Neuronal stem cell (in vitro differentiated cells): Measurements from ENCODE around the gene ITPA.

Experiments used
- DNase-seq: peaks from one replicate; pipeline ENCODE4 v3.0.0-alpha.2; 2013; ENCODE audit warnings: low spot score
- H2AFZ ChIP-seq: one replicate; pipeline ENCODE4 v1.6.1; 2013; ENCODE audit warnings: mild to moderate bottlenecking, low read length, inconsistent platforms
- H2AK5ac ChIP-seq: 2 replicates; pipeline ENCODE4 v1.6.1; 2013; ENCODE audit warnings: low read depth, mild to moderate bottlenecking, inconsistent platforms, low read length, moderate library complexity, mixed read lengths
- H2BK120ac ChIP-seq: 2 replicates; pipeline ENCODE4 v1.6.1; 2013; ENCODE audit warnings: low read depth, mild to moderate bottlenecking, inconsistent platforms, low read length, moderate library complexity, mixed read lengths
- H2BK12ac ChIP-seq: one replicate; pipeline ENCODE4 v1.6.1; 2013; ENCODE audit warnings: low read length, inconsistent platforms
- H2BK15ac ChIP-seq: 2 replicates; pipeline ENCODE4 v1.6.1; 2013; ENCODE audit warnings: mild to moderate bottlenecking, low read length, inconsistent platforms, mixed read lengths
- H2BK5ac ChIP-seq: one replicate; pipeline ENCODE4 v1.6.1; 2013; ENCODE audit warnings: inconsistent platforms, mild to moderate bottlenecking, low read length, moderate library complexity
- H3K14ac ChIP-seq: one replicate; pipeline ENCODE4 v1.6.1; 2013; ENCODE audit warnings: low read length, inconsistent platforms
- H3K18ac ChIP-seq: 2 replicates; pipeline ENCODE4 v1.6.1; 2013; ENCODE audit warnings: low read length, inconsistent platforms
- H3K23ac ChIP-seq: 2 replicates; pipeline ENCODE4 v1.6.1; 2013; ENCODE audit warnings: low read depth, mild to moderate bottlenecking, mixed read lengths, low read length, inconsistent platforms; ENCODE audit not compliant: poor library complexity
- H3K27ac ChIP-seq: replicated peaks from 3 replicates; pipeline ENCODE4 v1.5.1; 2013; ENCODE audit warnings: low read length, inconsistent platforms
- H3K27me3 ChIP-seq, 3 experiments: 2 replicates each; pipeline ENCODE4 v1.6.1; 2013; ENCODE audit warnings: low read length in 3 of 3, mild to moderate bottlenecking in 2 of 3, inconsistent platforms in 1 of 3, low read depth in 1 of 3, mixed read lengths in 1 of 3, moderate library complexity in 1 of 3; ENCODE audit not compliant: control insufficient read depth in 3 of 3, insufficient read depth in 3 of 3
- H3K36me3 ChIP-seq, 2 donors: replicated peaks in 1 of 2; 2 replicates each; pipeline ENCODE4 v1.6.1; 2013; ENCODE audit warnings: low read length in 2 of 2; ENCODE audit not compliant: control insufficient read depth in 2 of 2, insufficient read depth in 2 of 2
- H3K4ac ChIP-seq: 2 replicates; pipeline ENCODE4 v1.6.1; 2013; ENCODE audit warnings: inconsistent platforms, mild to moderate bottlenecking, low read length, moderate library complexity
- H3K4me1 ChIP-seq, 2 donors: 1 replicate in 1 of 2; 2 replicates in 1 of 2; pipeline ENCODE4 v1.6.1; 2013; ENCODE audit warnings: low read length in 2 of 2, low read depth in 1 of 2; ENCODE audit not compliant: control insufficient read depth in 2 of 2, insufficient read depth in 1 of 2
- H3K4me2 ChIP-seq: one replicate; pipeline ENCODE4 v1.6.1; 2013; ENCODE audit warnings: mild to moderate bottlenecking, low read length, inconsistent platforms; ENCODE audit not compliant: insufficient read depth, poor library complexity, severe bottlenecking
- H3K4me3 ChIP-seq, 2 donors: 2 replicates each; pipeline ENCODE4 v1.5.1; 2013; ENCODE audit warnings: low read length in 2 of 2, mild to moderate bottlenecking in 2 of 2, inconsistent platforms in 1 of 2, moderate library complexity in 1 of 2
- H3K79me1 ChIP-seq: one replicate; pipeline ENCODE4 v1.6.1; 2013; ENCODE audit warnings: low read depth, mild to moderate bottlenecking, inconsistent platforms, low read length, moderate library complexity
- H3K9ac ChIP-seq: one replicate; pipeline ENCODE4 v1.6.1; 2013; ENCODE audit warnings: mild to moderate bottlenecking, low read depth, low read length, inconsistent platforms; ENCODE audit not compliant: poor library complexity
- H3K9me3 ChIP-seq, 2 donors: replicated peaks in 1 of 2; 2 replicates each; pipeline versions ENCODE3 to v1.6.1; 2013; ENCODE audit warnings: low read length in 2 of 2, mild to moderate bottlenecking in 2 of 2, inconsistent platforms in 1 of 2, low read depth in 1 of 2, mixed read lengths in 1 of 2, moderate library complexity in 1 of 2; ENCODE audit not compliant: control insufficient read depth in 2 of 2, insufficient read depth in 1 of 2
- H4K8ac ChIP-seq: one replicate; pipeline ENCODE4 v1.6.1; 2013; ENCODE audit warnings: low read depth, mild to moderate bottlenecking, inconsistent platforms, low read length, moderate library complexity
- H4K91ac ChIP-seq: one replicate; pipeline ENCODE4 v1.6.1; 2013; ENCODE audit warnings: low read length, low read depth, mild to moderate bottlenecking, inconsistent platforms; ENCODE audit not compliant: poor library complexity
- WGBS, 2 donors: extraction: QIAGEN DNeasy Blood & Tissue Kit; methylation state at CpG; one replicate each; pipeline ENCODE4 v1.1.7; 2013; ENCODE audit warnings: missing lambda C conversion rate in 2 of 2, mixed read lengths in 1 of 2; ENCODE audit not compliant: insufficient read length in 2 of 2, insufficient replicate concordance in 1 of 2; ENCODE audit errors: extremely low coverage in 2 of 2; 5-methylcytosine and 5-hydroxymethylcytosine counted together

Gene ITPA

GRCh38 chr20:3227936-3228749, 18.8 kb downstream of the ITPA start:
- Histone ChIP-seq H2BK120ac (no peak overlapping the region), H3K27ac (no peak overlapping the region), H2BK15ac (no peak overlapping the region), H4K8ac (no peak overlapping the region), H3K79me1 (peaks cover 4% of the 10 kb centered on the region), H2BK5ac (no peak overlapping the region), H4K91ac (no peak overlapping the region), H2BK12ac (no peak overlapping the region), H2AFZ (no peak overlapping the region), H3K27me3 (no peaks in the 10 kb centered on the region), H3K9me3 (no peaks in the 10 kb centered on the region), H3K4me2 (no peak overlapping the region), H3K4ac (no peak overlapping the region), H3K4me3 (no peak overlapping the region), H3K4me1 (no peaks in the 10 kb centered on the region), H3K36me3 (peaks cover 3 to 13% of the 10 kb centered on the region in 2 donors), H3K23ac (no peak overlapping the region), H3K18ac (peak overlapping the region; percentile 8), H3K14ac (no peak overlapping the region), H3K9ac (peak overlapping the region; percentile 38), H2AK5ac (no peak overlapping the region)
- no peak for DNase-seq
- no CpG with 5 or more reads among the region's 42 CpGs for WGBS, 2 donors

GRCh38 chr20:3228750-3229032, 19.4 kb downstream of the ITPA start:
- H3K9ac ChIP-seq = no peak overlapping the region
- no peak overlapping the region for H3K27ac ChIP-seq
- no peak overlapping the region for H2BK5ac ChIP-seq
- peaks cover 3 to 9% of the 10 kb centered on the region in 2 donors for H3K36me3 ChIP-seq
- no peak overlapping the region for H4K8ac ChIP-seq
- no peaks in the 10 kb centered on the region for H3K9me3 ChIP-seq
- H3K4me3 ChIP-seq = no peak overlapping the region
- no peak overlapping the region for H2BK12ac ChIP-seq
- H3K14ac ChIP-seq = no peak overlapping the region
- no peaks in the 10 kb centered on the region for H3K4me1 ChIP-seq
- H2BK120ac ChIP-seq = no peak overlapping the region
- no peak overlapping the region for H3K18ac ChIP-seq
- H3K27me3 ChIP-seq = no peaks in the 10 kb centered on the region
- H3K23ac ChIP-seq = no peak overlapping the region
- WGBS, 2 donors = no CpG with 5 or more reads among the region's 11 CpGs
- H3K4me2 ChIP-seq = no peak overlapping the region
- no peak overlapping the region for H3K4ac ChIP-seq
- no peak overlapping the region for H2AFZ ChIP-seq
- no peak for DNase-seq
- H2BK15ac ChIP-seq = no peak overlapping the region
- H4K91ac ChIP-seq = no peak overlapping the region
- H3K79me1 ChIP-seq = peaks cover 4% of the 10 kb centered on the region
- peak overlapping the region; percentile 21 for H2AK5ac ChIP-seq

- H3K9ac ChIP-seq = no peak overlapping the region
- no peak overlapping the region for H3K4me3 ChIP-seq
- H3K14ac ChIP-seq = peak overlapping the region; percentile 38
- H2BK120ac ChIP-seq = no peak overlapping the region
- peaks cover 4% of the 10 kb centered on the region for H3K79me1 ChIP-seq
- H3K9me3 ChIP-seq = no peaks in the 10 kb centered on the region
- H3K27me3 ChIP-seq = no peaks in the 10 kb centered on the region
- no peaks in the 10 kb centered on the region for H3K4me1 ChIP-seq
- no peak overlapping the region for H3K4ac ChIP-seq
- H2AK5ac ChIP-seq = peak overlapping the region; percentile 21
- no peak overlapping the region for H2BK5ac ChIP-seq
- H3K36me3 ChIP-seq = peaks cover 3 to 4% of the 10 kb centered on the region in 2 donors
- H3K18ac ChIP-seq = no peak overlapping the region
- DNase-seq = no peak
- H3K4me2 ChIP-seq = no peak overlapping the region
- H4K91ac ChIP-seq = no peak overlapping the region
- peak overlapping the region; percentile 55 for H3K23ac ChIP-seq
- no peak overlapping the region for H2AFZ ChIP-seq
- H4K8ac ChIP-seq = no peak overlapping the region
- no peak overlapping the region for H3K27ac ChIP-seq
- no CpG with 5 or more reads among the region's 22 CpGs for WGBS, 2 donors
- H2BK15ac ChIP-seq = no peak overlapping the region
- no peak overlapping the region for H2BK12ac ChIP-seq
These were observed 19.9 kb downstream of the ITPA start for GRCh38 chr20:3229158-3229557.

- H2AFZ ChIP-seq = no peak overlapping the region
- DNase-seq = no peak
- no CpG with 5 or more reads among the region's 14 CpGs for WGBS, 2 donors
These were observed 20.5 kb downstream of the ITPA start for GRCh38 chr20:3229798-3230197.

More at GRCh38 chr20:3229798-3230197, 20.5 kb downstream of the ITPA start:
- Histone ChIP-seq H2BK12ac (no peak overlapping the region), H3K4ac (peak overlapping the region; percentile 23), H3K27ac (no peak overlapping the region), H2BK15ac (no peak overlapping the region), H2AK5ac (no peak overlapping the region), H3K4me2 (no peak overlapping the region), H3K36me3 (peaks cover 2 to 3% of the 10 kb centered on the region in 2 donors), H3K9me3 (no peaks in the 10 kb centered on the region), H3K14ac (no peak overlapping the region), H2BK5ac (no peak overlapping the region), H3K79me1 (peaks cover 4% of the 10 kb centered on the region), H3K4me1 (peaks cover 0 to 1% of the 10 kb centered on the region in 2 donors), H3K9ac (no peak overlapping the region), H4K8ac (no peak overlapping the region), H3K18ac (peak overlapping the region; percentile 28), H3K4me3 (no peak overlapping the region), H3K27me3 (no peaks in the 10 kb centered on the region), H4K91ac (no peak overlapping the region), H3K23ac (peak overlapping the region; percentile 80), H2BK120ac (peak overlapping the region; percentile 61)
